Activated CD4-positive, alpha-beta memory T cell treated with anti-CD3 and anti-CD28 coated beads for 36 hours (primary cell): ENCODE results near the gene TRIP13. TPM values are rescaled to one million over a fixed set of nuclear protein-coding genes. Genes with fewer than 3 reads are reported as not detected.
"Not testable (repeated sequence)": the region's sequence is repeated elsewhere in the genome, so short reads cannot be mapped to it uniquely, and the experiment has no call there.

ENCODE experiments used
- CTCF ChIA-PET: fragments of 350-600 bp; sonication (Branson Sonifier 250); formaldehyde crosslinking; loops from one replicate; lab custom pipeline; 2021; ENCODE audit warnings: antibody characterized with exemption, inconsistent platforms; lab: Charles Lee
- POLR2A ChIA-PET: fragments of 350-600 bp; sonication (Branson Sonifier 250); formaldehyde crosslinking; loops from one replicate; lab custom pipeline; 2021; ENCODE audit warnings: antibody characterized with exemption; lab: Charles Lee
- DNase-seq: peaks from one replicate; pipeline ENCODE4 v3.0.0-alpha.2; 2020
- H3K27ac Mint-ChIP-seq: one replicate; pipeline ENCODE4 v1.8.0; 2021; ENCODE audit warnings: mixed read lengths
- H3K27me3 Mint-ChIP-seq: one replicate; pipeline ENCODE4 v1.8.0; 2021; ENCODE audit warnings: mixed read lengths
- H3K36me3 Mint-ChIP-seq: one replicate; pipeline ENCODE4 v1.8.0; 2021; ENCODE audit warnings: mixed read lengths
- H3K4me1 Mint-ChIP-seq: one replicate; pipeline ENCODE4 v1.8.0; 2021; ENCODE audit warnings: low read depth, mixed read lengths
- H3K4me3 Mint-ChIP-seq: one replicate; pipeline ENCODE4 v1.8.0; 2021; ENCODE audit warnings: mild to moderate bottlenecking, mixed read lengths
- H3K9me3 Mint-ChIP-seq: one replicate; pipeline ENCODE4 v1.8.0; 2021; ENCODE audit warnings: mixed read lengths
- intact Hi-C: fragments of 100-400 bp; cut with micrococcal nuclease; formaldehyde crosslinking; loops from one replicate; pipeline ENCODE4 v1.15.1; 2023
- total RNA-seq, 2 experiments: library from RNA; stranded (reverse); gene quantifications; one replicate each; pipeline ENCODE4 v1.2.3, GENCODE V29; 2021

Gene TRIP13, protein sequence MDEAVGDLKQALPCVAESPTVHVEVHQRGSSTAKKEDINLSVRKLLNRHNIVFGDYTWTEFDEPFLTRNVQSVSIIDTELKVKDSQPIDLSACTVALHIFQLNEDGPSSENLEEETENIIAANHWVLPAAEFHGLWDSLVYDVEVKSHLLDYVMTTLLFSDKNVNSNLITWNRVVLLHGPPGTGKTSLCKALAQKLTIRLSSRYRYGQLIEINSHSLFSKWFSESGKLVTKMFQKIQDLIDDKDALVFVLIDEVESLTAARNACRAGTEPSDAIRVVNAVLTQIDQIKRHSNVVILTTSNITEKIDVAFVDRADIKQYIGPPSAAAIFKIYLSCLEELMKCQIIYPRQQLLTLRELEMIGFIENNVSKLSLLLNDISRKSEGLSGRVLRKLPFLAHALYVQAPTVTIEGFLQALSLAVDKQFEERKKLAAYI
- 10 to 100 TPM; 32.4 to 33.9 TPM for total RNA-seq

DNA sequence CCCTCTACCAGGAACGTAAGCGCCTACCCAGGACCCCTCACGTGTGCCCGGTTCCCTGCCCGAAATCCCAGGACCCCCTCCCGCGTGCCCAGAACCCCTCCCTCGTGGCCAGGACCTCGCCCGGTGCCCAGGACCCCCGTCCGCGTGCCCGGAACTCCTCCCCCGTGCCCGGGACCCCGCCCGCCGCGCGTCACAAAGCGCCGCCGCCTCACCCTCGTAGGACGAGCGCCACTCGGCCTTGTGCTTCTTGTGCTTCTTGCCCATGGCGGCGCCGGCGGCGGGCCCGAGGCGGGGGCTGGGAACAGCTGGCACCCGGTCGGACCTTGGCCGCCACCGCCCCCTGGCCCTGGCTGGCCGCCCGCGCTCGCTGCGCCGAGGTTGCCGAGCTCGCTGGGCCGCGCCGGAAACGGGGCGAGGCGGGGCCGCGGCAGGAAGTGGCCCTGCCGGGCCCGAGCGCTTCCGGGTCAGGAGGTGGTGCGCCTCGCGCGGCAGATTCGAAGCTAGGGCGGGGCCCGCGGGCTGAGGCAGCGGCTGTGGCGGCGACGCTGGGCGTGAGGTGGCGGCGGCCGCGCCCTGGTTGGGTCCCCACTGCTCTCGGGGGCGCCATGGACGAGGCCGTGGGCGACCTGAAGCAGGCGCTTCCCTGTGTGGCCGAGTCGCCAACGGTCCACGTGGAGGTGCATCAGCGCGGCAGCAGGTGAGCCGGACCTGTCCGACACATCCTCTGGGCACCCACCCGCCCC lies at the start of gene TRIP13, which contains the start of gene BRD9:
Gene TRIP13 (plus strand): TSS at position 491 of the 743 bp plus-strand sequence. CDS start 115 bp downstream, at position 606.
Gene BRD9 (minus strand): TSS at position 408 of the 743 bp plus-strand sequence. CDS start 144 bp downstream, at position 264.
- DNase-seq = peak; percentile 89
- Mint-ChIP-seq H3K36me3 (peaks cover 46% of the 10 kb centered on the region), H3K4me1 (peaks cover 25% of the 10 kb centered on the region), H3K9me3 (no peaks in the 10 kb centered on the region), H3K27me3 (no peaks in the 10 kb centered on the region), H3K4me3 (peak within 1 kb of the TSS; percentile 85), H3K27ac (peak within 1 kb of the TSS; percentile 84)
- intact Hi-C loops = loop anchor here (5.0 kb wide), 2 partner anchors 220 to 280 kb away; partner anchors contain the start of gene CEP72
- ChIA-PET POLR2A (interaction anchor here (0.8 to 1.2 kb wide), 2 partner anchors 64 to 134 kb away, joined by 3 read pairs; no protein-coding TSS in a partner anchor), CTCF (interaction anchor here (0.6 to 3.5 kb wide), 10 partner anchors 8 to 753 kb away, joined by 3 to 20 read pairs (median 4); no protein-coding TSS in a partner anchor)

DNA sequence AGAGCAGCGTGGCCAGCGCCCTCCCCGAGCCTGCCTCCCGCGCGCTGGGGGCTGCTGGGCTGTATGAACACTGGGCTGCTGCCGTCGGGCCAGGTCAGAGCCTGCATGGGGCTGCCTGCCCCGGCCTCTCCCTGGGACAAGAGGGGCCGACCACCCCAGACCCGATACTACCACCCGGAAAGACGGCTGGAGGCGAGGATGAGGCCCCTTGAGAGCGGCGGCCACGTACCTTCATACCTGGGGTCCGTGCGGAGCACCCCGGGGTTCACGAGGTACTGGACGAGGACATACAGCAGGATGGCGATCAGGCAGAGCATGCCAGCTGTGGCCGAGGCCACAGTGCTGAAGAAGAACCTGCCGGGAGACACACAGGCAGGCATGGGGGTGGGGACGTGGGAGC lies 49.3 kb upstream of the TRIP13 start:
- H3K4me1 Mint-ChIP-seq, DNase-seq, intact Hi-C loops, CTCF ChIA-PET, H3K9me3 Mint-ChIP-seq, H3K4me3 Mint-ChIP-seq, H3K27me3 Mint-ChIP-seq, H3K27ac Mint-ChIP-seq, H3K36me3 Mint-ChIP-seq, POLR2A ChIA-PET: not testable (repeated sequence)

DNA sequence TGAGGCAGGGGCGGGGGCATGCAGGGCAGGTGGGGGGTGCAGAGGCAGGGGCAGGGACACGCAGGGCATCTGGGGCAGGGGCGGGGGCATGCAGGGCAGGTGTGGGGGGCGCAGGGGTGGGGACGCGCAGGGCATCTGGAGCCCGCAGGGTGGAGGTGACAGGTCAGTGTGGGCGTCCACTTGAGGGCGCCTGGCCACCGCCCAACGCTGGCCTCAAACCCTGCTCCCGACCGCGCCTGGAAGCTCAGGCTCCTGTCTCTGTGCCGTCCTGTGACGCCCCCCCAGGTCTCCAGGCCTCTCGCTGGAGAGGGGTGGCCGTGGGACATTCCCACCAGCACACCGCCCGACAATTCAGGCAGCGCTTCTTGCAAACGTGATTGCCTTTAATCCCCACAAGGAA lies 48.8 kb upstream of the TRIP13 start:
- intact Hi-C loops, H3K27ac Mint-ChIP-seq, H3K4me1 Mint-ChIP-seq, H3K9me3 Mint-ChIP-seq, DNase-seq, H3K27me3 Mint-ChIP-seq, H3K36me3 Mint-ChIP-seq, H3K4me3 Mint-ChIP-seq, POLR2A ChIA-PET, CTCF ChIA-PET: not testable (repeated sequence)

DNA sequence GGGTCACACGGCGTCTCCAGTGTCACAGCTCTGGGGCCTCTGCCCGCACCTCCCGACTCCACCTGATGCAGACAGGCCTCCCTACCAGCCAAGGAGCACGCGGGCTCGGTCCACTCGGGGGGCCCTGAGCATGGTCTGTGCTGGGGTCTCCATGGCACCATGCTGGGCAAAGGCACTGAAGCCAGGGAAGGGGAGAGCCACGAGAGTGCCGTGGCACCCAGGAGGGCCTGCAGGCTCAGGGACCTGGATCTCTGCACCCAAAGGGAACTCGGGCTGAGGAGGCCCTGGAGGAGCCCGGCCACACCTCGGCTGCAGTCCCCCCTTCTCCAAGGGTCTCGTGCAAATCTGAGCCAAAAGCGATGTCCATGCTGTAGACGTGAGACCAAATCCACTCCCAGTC lies 48.3 kb upstream of the TRIP13 start:
- H3K4me1 Mint-ChIP-seq, DNase-seq, H3K27ac Mint-ChIP-seq, CTCF ChIA-PET, H3K4me3 Mint-ChIP-seq, H3K9me3 Mint-ChIP-seq, H3K36me3 Mint-ChIP-seq, H3K27me3 Mint-ChIP-seq, intact Hi-C loops, POLR2A ChIA-PET: not testable (repeated sequence)

DNA sequence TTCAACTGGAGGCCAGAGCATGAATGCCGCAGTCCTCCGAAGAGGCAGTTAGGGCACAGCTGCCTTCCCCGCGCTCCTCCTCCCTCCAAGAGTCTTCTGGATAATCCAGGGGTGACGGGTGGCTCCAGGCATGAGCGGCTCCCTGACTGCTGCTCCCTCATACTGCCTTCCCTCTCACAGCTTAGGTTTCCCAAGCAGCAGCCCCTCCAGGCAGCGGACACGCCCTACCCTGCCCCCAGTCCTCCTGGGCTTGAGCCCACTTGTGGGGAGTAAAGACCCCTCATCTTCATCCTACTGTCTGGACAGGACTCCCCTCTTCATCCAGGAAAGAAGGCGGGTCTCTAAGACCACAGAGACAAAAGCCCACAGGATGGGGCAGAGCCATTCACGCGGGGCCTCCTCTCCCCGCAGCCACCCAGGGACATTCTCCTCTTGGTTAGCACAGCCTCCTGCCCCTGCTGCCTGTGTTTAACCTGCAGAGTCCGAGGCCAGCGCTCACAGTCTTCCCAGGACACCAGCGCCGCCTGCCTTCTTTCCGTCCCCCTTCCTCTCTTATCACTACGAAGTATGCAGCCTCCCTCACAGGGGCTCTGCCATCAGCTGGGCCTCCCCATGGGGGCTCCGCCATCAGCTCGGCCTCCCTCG lies 47.5 kb upstream of the TRIP13 start:
- intact Hi-C loops, H3K4me3 Mint-ChIP-seq, H3K4me1 Mint-ChIP-seq, POLR2A ChIA-PET, H3K27ac Mint-ChIP-seq, CTCF ChIA-PET, H3K9me3 Mint-ChIP-seq, H3K27me3 Mint-ChIP-seq, DNase-seq, H3K36me3 Mint-ChIP-seq: not testable (repeated sequence)

DNA sequence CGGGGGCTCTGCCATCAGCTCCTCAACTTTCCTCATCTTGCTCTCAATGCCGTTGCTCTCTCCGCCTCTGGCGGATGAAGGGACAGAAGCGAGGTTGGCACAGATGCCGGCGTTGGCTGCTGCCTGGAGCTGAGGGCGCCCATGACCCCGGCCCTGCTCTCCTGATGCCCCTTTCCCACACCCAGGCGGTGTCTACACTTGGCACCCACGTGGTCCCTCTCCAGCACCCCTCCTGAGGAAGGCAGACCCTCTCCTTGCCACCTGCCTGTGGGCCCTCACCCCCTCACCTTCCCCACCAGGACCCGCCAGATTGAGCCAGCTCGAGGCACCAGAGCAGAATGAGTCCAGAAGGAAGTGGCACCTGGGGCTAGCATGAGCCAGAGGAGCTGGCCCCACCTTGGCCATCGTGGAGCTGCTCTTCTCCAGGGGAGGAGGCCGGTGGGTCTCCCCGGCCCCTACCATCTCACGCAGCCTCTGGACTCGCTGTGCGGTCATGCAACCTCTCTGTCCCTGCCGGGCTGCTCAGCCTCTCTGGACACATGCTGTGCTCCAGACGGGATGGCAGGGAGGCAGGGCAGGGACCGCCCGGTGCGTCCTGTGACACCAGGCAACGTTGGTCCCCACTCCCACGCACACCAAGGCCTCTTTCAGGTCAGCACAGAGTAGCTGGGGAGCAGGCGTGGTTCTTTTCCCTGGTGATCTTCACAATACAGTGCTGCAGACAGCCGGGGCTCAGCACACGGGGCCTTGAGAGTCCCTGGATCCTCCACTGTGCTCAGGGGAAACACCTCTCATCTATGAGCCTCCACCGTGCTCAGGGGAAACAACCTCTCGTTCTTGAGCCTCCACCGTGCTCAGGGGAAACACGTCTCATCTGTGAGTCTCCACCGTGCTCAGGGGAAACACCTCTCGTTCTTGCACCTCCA lies 46.7 kb upstream of the TRIP13 start:
- H3K4me3 Mint-ChIP-seq, H3K27me3 Mint-ChIP-seq, H3K27ac Mint-ChIP-seq, H3K36me3 Mint-ChIP-seq, H3K9me3 Mint-ChIP-seq, H3K4me1 Mint-ChIP-seq, DNase-seq, CTCF ChIA-PET, POLR2A ChIA-PET: not testable (repeated sequence)
- intact Hi-C loops = loop anchor here (2.0 kb wide), 1 partner anchor 87 kb away; no protein-coding TSS in a partner anchor

DNA sequence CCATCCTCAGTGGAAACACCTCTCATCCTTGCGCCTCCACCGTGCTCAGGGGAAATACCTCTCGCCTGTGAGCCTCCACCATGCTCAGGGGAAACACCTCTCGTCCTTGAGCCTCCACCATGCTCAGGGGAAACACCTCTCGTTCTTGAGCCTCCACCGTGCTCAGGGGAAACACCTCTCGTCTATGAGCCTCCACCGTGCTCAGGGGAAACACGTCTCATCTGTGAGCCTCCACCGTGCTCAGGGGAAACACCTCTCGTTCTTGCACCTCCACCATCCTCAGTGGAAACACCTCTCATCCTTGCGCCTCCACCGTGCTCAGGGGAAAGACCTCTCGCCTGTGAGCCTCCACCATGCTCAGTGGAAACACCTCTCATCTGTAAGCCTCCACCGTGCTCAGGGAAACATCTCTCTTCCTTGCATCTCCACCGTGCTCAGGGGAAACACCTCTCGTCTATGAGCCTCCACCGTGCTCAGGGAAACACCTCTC lies 46.0 kb upstream of the TRIP13 start:
- H3K4me3 Mint-ChIP-seq, POLR2A ChIA-PET, H3K4me1 Mint-ChIP-seq, H3K27me3 Mint-ChIP-seq, H3K36me3 Mint-ChIP-seq, H3K9me3 Mint-ChIP-seq, CTCF ChIA-PET: not testable (repeated sequence)
- intact Hi-C loops = loop anchor here (2.0 kb wide), 1 partner anchor 88 kb away; no protein-coding TSS in a partner anchor
- peak; percentile 78 for DNase-seq
- H3K27ac Mint-ChIP-seq = peak overlapping the region; percentile 3

DNA sequence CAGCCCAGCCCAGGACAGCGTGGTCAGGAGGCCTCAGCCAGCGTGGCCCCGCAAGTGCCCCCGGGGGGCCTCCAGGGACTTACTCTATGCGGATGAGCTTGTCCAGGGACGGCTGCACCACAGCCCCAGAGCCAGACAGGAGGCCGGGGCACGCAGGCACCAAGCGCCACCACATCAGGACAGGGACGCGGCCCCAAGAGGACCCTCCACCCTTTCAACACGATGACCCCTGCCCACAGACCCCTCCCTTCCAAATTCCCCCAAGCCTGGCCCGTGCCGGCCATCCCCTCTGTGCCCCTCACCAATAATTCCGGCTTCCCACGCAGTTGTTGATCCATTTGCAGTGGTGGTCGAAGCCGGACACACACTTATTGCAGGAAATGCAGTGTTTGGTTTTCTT lies 45.5 kb upstream of the TRIP13 start:
- intact Hi-C loops = loop anchor here (2.0 kb wide), 1 partner anchor 88 kb away; no protein-coding TSS in a partner anchor
- H3K27me3 Mint-ChIP-seq, H3K4me1 Mint-ChIP-seq, CTCF ChIA-PET, H3K27ac Mint-ChIP-seq, DNase-seq, H3K9me3 Mint-ChIP-seq, POLR2A ChIA-PET, H3K36me3 Mint-ChIP-seq, H3K4me3 Mint-ChIP-seq: not testable (repeated sequence)

DNA sequence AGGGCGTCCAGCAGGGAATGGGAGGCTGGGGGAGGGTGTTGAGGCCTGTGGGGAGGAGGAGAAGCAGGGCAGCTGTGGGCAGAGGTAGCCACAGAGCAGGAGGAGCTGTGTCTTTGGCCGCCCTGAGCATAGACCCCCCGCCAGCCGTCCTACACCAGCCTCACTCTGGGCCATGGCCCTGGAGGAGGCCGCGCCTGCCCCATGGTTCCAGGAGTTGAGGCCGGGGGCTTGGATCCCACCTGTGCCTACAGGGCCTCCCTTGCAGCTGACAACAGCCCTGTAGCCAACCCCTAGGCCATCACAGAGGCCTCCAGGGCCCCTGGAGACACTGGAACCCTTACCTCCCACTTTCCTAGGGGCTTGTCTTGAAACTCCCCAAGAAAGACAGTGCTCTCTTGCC lies 44.9 kb upstream of the TRIP13 start:
- H3K4me1 Mint-ChIP-seq, H3K9me3 Mint-ChIP-seq, POLR2A ChIA-PET, H3K27me3 Mint-ChIP-seq, H3K27ac Mint-ChIP-seq, CTCF ChIA-PET, H3K4me3 Mint-ChIP-seq, DNase-seq, H3K36me3 Mint-ChIP-seq: not testable (repeated sequence)
- intact Hi-C loops = loop anchor here (2.0 kb wide), 1 partner anchor 89 kb away; no protein-coding TSS in a partner anchor

DNA sequence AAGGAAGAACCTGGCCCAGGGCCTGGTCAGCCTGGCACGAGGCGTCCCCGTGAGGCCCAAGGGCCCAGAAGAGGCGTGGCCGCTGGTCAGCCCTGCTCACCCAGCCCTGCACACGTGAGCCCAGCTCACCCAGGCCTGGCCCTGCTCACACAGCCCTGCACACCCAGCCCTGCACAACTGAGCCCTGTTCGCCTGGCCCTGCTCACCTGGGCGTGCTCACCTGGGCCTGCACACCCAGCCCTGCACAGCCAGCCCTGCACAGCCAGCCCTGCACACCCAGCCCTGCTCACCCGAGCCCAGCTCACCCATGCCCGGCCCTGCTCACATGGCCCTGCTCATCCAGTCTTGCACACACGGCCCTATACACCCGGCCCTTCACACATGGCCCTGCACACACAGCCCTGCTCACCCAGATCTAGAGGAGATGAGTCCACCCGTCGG lies 44.0 kb upstream of the TRIP13 start:
- DNase-seq = no peak
- Mint-ChIP-seq H3K27me3 (peaks cover 1% of the 10 kb centered on the region), H3K27ac (no peak overlapping the region), H3K36me3 (no peaks in the 10 kb centered on the region), H3K4me1 (peaks cover 7% of the 10 kb centered on the region), H3K4me3 (no peak overlapping the region), H3K9me3 (peaks cover 5% of the 10 kb centered on the region)
- intact Hi-C loops = no loop called here
- POLR2A ChIA-PET = no interaction called here
- CTCF ChIA-PET = no interaction called here

DNA sequence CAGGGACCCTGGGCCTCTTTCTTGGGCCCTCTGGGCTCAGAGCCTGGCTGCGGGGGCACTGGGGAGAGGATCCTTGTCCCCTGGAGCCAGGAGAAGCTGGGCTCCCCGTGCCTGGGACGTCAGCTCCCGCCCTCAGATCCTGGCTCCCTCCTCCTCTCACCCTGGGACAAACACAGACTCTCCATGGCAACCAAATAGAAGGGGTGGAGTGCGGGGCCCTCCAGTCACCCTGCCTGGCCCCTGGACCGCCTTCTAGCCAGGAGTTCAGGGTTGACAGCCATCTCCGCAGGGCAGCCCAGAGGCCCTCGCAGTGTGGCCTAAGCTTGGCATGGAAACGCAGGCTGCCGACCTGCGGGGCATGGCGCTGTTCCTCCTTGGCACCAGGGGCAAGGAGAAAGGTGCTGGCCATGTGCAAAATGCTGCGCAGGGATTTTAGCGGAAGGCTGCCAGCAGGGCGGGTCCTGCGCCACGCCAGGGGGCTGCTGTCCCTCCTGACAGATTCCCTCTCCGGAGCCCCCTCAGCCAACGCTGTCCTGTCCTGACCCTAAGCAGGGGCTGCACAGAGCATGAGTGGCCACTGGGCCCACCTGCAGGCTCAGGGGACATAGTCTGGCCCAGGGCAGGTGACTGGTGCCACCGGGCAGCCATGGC lies 42.9 kb upstream of the TRIP13 start:
- H3K4me3 Mint-ChIP-seq = no peak overlapping the region
- intact Hi-C loops = no loop called here
- peaks cover 7% of the 10 kb centered on the region for H3K4me1 Mint-ChIP-seq
- ChIA-PET CTCF (no interaction called here), POLR2A (no interaction called here)
- peaks cover 5% of the 10 kb centered on the region for H3K9me3 Mint-ChIP-seq
- no peaks in the 10 kb centered on the region for H3K36me3 Mint-ChIP-seq
- no peak for DNase-seq
- H3K27me3 Mint-ChIP-seq = peaks cover 1% of the 10 kb centered on the region
- H3K27ac Mint-ChIP-seq = no peak overlapping the region
